IMR-90 (cell line): ENCODE measurements around the gene ZNF385C. TPM values are rescaled to one million over a fixed set of nuclear protein-coding genes. Genes with fewer than 3 reads are reported as not detected.

Experiments
- ATAC-seq: fragments of 200-7000 bp; cut with Tn5 transposase; 2 replicates; pipeline ENCODE4 v1.9.1; 2020; ENCODE audit warnings: low read depth, mild to moderate bottlenecking, moderate library complexity
- BruUV-seq: library from RNA; stranded (reverse); fragments of 400-500 nt; replicated peaks from 2 replicates; lab custom pipeline; 2021; lab: Mats Ljungman, UMichigan
- CTCF ChIA-PET: fragments of 300-600 bp; formaldehyde crosslinking; extraction: SDS; loops from one replicate; lab custom pipeline; 2021; ENCODE audit warnings: antibody characterized with exemption; lab: Yijun Ruan, JAX
- POLR2A ChIA-PET: fragments of 300-600 bp; sonication (Branson Sonifier 250); formaldehyde crosslinking; loops from one replicate; lab custom pipeline; 2022; ENCODE audit warnings: antibody characterized with exemption; ENCODE audit not compliant: unreplicated experiment; lab: Charles Lee
- DNase-seq: peaks from one replicate; pipeline ENCODE4 v3.0.0; 2013
- H2AFZ ChIP-seq: replicated peaks from 2 replicates; pipeline ENCODE3; 2013; ENCODE audit warnings: low read length, mild to moderate bottlenecking; ENCODE audit not compliant: poor library complexity
- H2AK5ac ChIP-seq: 2 replicates; pipeline ENCODE4 v1.6.1; 2013; ENCODE audit warnings: low read depth, low read length, inconsistent platforms
- H2AK9ac ChIP-seq: replicated peaks from 2 replicates; pipeline ENCODE3; 2013; ENCODE audit warnings: mild to moderate bottlenecking, low read depth, low read length, moderate library complexity; ENCODE audit not compliant: poor library complexity
- H2BK120ac ChIP-seq: 2 replicates; pipeline ENCODE4 v1.6.1; 2013; ENCODE audit warnings: low read depth, low read length, inconsistent platforms
- H2BK15ac ChIP-seq: 3 replicates; pipeline ENCODE4 v1.6.1; 2013; ENCODE audit warnings: low read depth, low read length, inconsistent platforms
- H2BK20ac ChIP-seq: 2 replicates; pipeline ENCODE4 v1.6.1; 2013; ENCODE audit warnings: low read depth, mild to moderate bottlenecking, inconsistent platforms, low read length, moderate library complexity
- H2BK5ac ChIP-seq: 2 replicates; pipeline ENCODE4 v1.6.1; 2013; ENCODE audit warnings: mild to moderate bottlenecking, low read depth, low read length, inconsistent platforms; ENCODE audit not compliant: poor library complexity, severe bottlenecking
- H3K14ac ChIP-seq: replicated peaks from 2 replicates; pipeline ENCODE4 v1.6.1; 2013; ENCODE audit warnings: low read depth, low read length, inconsistent platforms
- H3K18ac ChIP-seq: 2 replicates; pipeline ENCODE4 v1.6.1; 2013; ENCODE audit warnings: low read depth, low read length, control low read depth
- H3K23ac ChIP-seq: 2 replicates; pipeline ENCODE4 v1.6.1; 2013; ENCODE audit warnings: low read depth, low read length, inconsistent platforms
- H3K27ac ChIP-seq: 2 replicates; pipeline ENCODE4 v1.5.1; 2013; ENCODE audit warnings: mild to moderate bottlenecking, control low read depth, low read length; ENCODE audit not compliant: insufficient read depth
- H3K27me3 ChIP-seq: 2 replicates; pipeline ENCODE4 v1.6.1; 2013; ENCODE audit warnings: low read length; ENCODE audit not compliant: control insufficient read depth, insufficient read depth
- H3K36me3 ChIP-seq: 2 replicates; pipeline ENCODE4 v1.6.1; 2013; ENCODE audit warnings: low read length, mixed read lengths; ENCODE audit not compliant: control insufficient read depth, insufficient read depth
- H3K4ac ChIP-seq: 2 replicates; pipeline ENCODE4 v1.6.1; 2013; ENCODE audit warnings: low read depth, low read length, inconsistent platforms
- H3K4me1 ChIP-seq: 2 replicates; pipeline ENCODE4 v1.6.1; 2013; ENCODE audit warnings: low read length, mixed read lengths; ENCODE audit not compliant: control insufficient read depth, insufficient read depth
- H3K4me2 ChIP-seq: 2 replicates; pipeline ENCODE4 v1.6.1; 2013; ENCODE audit warnings: low read depth, mild to moderate bottlenecking, control low read depth, low read length, moderate library complexity
- H3K4me3 ChIP-seq: 2 replicates; pipeline ENCODE4 v1.5.1; 2013; ENCODE audit warnings: low read depth, mild to moderate bottlenecking, control low read depth, low read length, moderate library complexity; ENCODE audit not compliant: insufficient read depth
- H3K56ac ChIP-seq: 2 replicates; pipeline ENCODE4 v1.6.1; 2013; ENCODE audit warnings: low read length, inconsistent platforms; ENCODE audit not compliant: insufficient read depth; ENCODE audit errors: extremely low read depth
- H3K79me1 ChIP-seq, 2 experiments: 2 replicates each; pipeline ENCODE4 v1.6.1; 2013; ENCODE audit warnings: low read length in 2 of 2, inconsistent platforms in 1 of 2, low read depth in 1 of 2
- H3K9ac ChIP-seq: 2 replicates; pipeline ENCODE4 v1.6.1; 2013; ENCODE audit warnings: low read depth, low read length, control low read depth
- H3K9me1 ChIP-seq: 2 replicates; pipeline ENCODE4 v1.6.1; 2013; ENCODE audit warnings: low read length, inconsistent platforms; ENCODE audit not compliant: insufficient read depth
- H3K9me3 ChIP-seq: 2 replicates; pipeline ENCODE4 v1.6.1; 2013; ENCODE audit warnings: low read length; ENCODE audit not compliant: control insufficient read depth, insufficient read depth
- H4K20me1 ChIP-seq: 2 replicates; pipeline ENCODE4 v1.6.1; 2013; ENCODE audit warnings: low read length, inconsistent platforms; ENCODE audit not compliant: insufficient read depth
- H4K5ac ChIP-seq: 2 replicates; pipeline ENCODE4 v1.6.1; 2013; ENCODE audit warnings: mild to moderate bottlenecking, low read depth, low read length, control low read depth
- H4K8ac ChIP-seq, 2 experiments: 2 replicates each; pipeline ENCODE4 v1.6.1; 2013; ENCODE audit warnings: low read depth in 2 of 2, low read length in 2 of 2, control low read depth in 1 of 2, inconsistent platforms in 1 of 2
- H4K91ac ChIP-seq: 2 replicates; pipeline ENCODE4 v1.6.1; 2013; ENCODE audit warnings: low read depth, low read length, inconsistent platforms; ENCODE audit not compliant: insufficient read depth
- BHLHE40 ChIP-seq: fragments of 150-350 bp; IDR thresholded peaks from 2 replicates; pipeline ENCODE4 v1.6.1; 2016; ENCODE audit warnings: mild to moderate bottlenecking, low read depth, low read length
- CEBPB ChIP-seq: IDR thresholded peaks from 2 replicates; pipeline ENCODE4 v1.6.1; 2012; ENCODE audit warnings: low read depth, low read length, improper control_type of control experiment
- FOS ChIP-seq: fragments of 150-350 bp; IDR thresholded peaks from 2 replicates; pipeline ENCODE4 v1.6.1; 2016; ENCODE audit warnings: low read depth, low read length
- MAFK ChIP-seq: IDR thresholded peaks from 2 replicates; pipeline ENCODE4 v1.6.1; 2012; ENCODE audit warnings: low read depth, low read length, improper control_type of control experiment
- MAZ ChIP-seq: IDR thresholded peaks from 2 replicates; pipeline ENCODE4 v1.6.1; 2012; ENCODE audit warnings: low read depth, mild to moderate bottlenecking, low read length, improper control_type of control experiment, moderate library complexity, borderline replicate concordance
- MXI1 ChIP-seq: IDR thresholded peaks from 2 replicates; pipeline ENCODE4 v1.6.1; 2012; ENCODE audit warnings: low read depth, mild to moderate bottlenecking, low read length, moderate library complexity, borderline replicate concordance
- NFE2L2 ChIP-seq: fragments of 150-350 bp; IDR thresholded peaks from 2 replicates; pipeline ENCODE4 v1.6.1; 2016; ENCODE audit warnings: low read depth, mild to moderate bottlenecking, low read length
- POLR2A ChIP-seq: IDR thresholded peaks from 2 replicates; pipeline ENCODE4 v1.6.1; 2012; ENCODE audit warnings: mild to moderate bottlenecking, low read depth, low read length
- RAD21 ChIP-seq: IDR thresholded peaks from 2 replicates; pipeline ENCODE4 v1.6.1; 2012; ENCODE audit warnings: low read length, improper control_type of control experiment
- RCOR1 ChIP-seq: IDR thresholded peaks from 2 replicates; pipeline ENCODE4 v1.6.1; 2012; ENCODE audit warnings: mild to moderate bottlenecking, low read length, improper control_type of control experiment; ENCODE audit not compliant: insufficient replicate concordance
- RFX5 ChIP-seq: IDR thresholded peaks from 2 replicates; pipeline ENCODE4 v1.8.0; 2012; ENCODE audit warnings: low read depth, mild to moderate bottlenecking, low read length, moderate library complexity
- SMC3 ChIP-seq: fragments of 150-350 bp; IDR thresholded peaks from 2 replicates; pipeline ENCODE4 v1.6.1; 2016; ENCODE audit warnings: low read depth, mild to moderate bottlenecking, antibody characterized with exemption, low read length, moderate library complexity
- WGBS, 2 experiments: methylation state at CpG; one replicate each; pipeline versions ENCODE4 v1.1.5 to v1.1.7; 2013; ENCODE audit warnings: missing lambda C conversion rate in 2 of 2; ENCODE audit not compliant: insufficient read length in 1 of 2; ENCODE audit errors: extremely low coverage in 2 of 2; 5-methylcytosine and 5-hydroxymethylcytosine counted together
- dilution Hi-C: fragments of 300-500 bp; cut with HindIII; formaldehyde crosslinking; loops from one replicate; pipeline ENCODE4 v1.14.3; 2018; ENCODE audit warnings: low sequenced_read_pairs; ENCODE audit not compliant: unreplicated experiment
- in situ Hi-C: fragments of 300-500 bp; cut with MboI; formaldehyde crosslinking; loops from 3 replicates; pipeline ENCODE4 v1.14.3; 2019; ENCODE audit warnings: low sequenced_read_pairs, inconsistent platforms, mixed read lengths
- intact Hi-C: fragments of 100-400 bp; cut with micrococcal nuclease; formaldehyde crosslinking; loops from 2 replicates; pipeline ENCODE4 v1.10.0; 2022
- polyA plus RNA-seq, 3 experiments: library from polyadenylated mRNA; depleted of rRNA; stranded (reverse); fragments of >200 nt; gene quantifications; 2 replicates each; pipeline ENCODE4 v1.2.3, GENCODE V29; 2012; ENCODE audit warnings: low replicate concordance in 1 of 3
- total RNA-seq: library from RNA; depleted of rRNA; stranded (reverse); fragments of >200 nt; gene quantifications from 2 replicates; pipeline ENCODE4 v1.2.3, GENCODE V29; 2012
- TF ChIP-seq, protein P1 (sequence below): fragments of 150-350 bp; IDR thresholded peaks from 2 replicates; pipeline ENCODE4 v1.6.1; 2017; ENCODE audit warnings: mild to moderate bottlenecking, antibody characterized with exemption, low read length, low read depth
- TF ChIP-seq, protein P2 (sequence below): fragments of 150-350 bp; IDR thresholded peaks from 2 replicates; pipeline ENCODE4 v1.6.1; 2016; ENCODE audit warnings: low read depth, mild to moderate bottlenecking, low read length, moderate library complexity, borderline replicate concordance

ZNF385C gene
- total and polyA plus RNA-seq, 2 of the 4 experiments (the other 2 are of a cell fraction) = not detected

GRCh38 chr17:42016941-42017865 is 81.1 kb downstream of the ZNF385C start, which contains the start of gene DNAJC7 (continued):
- TF ChIP-seq NFE2L2 (no peak), BHLHE40 (no peak), MXI1 (0 out of 2 replicates have a peak, but pooled peaks have one; percentile 8), POLR2A (peak; percentile 88)

DNA sequence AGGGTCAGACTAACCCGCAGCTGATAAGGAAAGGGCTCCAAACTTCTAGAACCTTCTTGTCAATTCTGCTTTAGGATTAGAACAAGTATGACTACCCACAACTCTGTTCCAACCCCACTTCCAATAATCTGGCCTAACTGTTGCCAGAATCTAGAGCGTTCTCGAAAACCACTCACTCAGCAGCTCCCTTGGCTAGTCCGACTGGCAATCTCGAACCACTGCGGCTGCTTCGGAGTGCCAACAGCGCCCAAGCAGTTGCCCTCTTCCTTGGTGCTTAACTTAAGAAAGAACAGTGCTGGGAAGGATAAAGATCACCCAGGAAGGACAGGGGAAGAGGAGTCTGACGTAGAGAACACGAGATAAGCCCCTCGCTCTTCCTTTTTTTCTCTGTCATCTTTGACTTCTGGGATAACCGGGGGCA is 81.9 kb downstream of the ZNF385C start:
- ChIA-PET CTCF (no interaction called here), POLR2A (no interaction called here)
- peak overlapping the region; percentile 65 for H3K4me3 ChIP-seq
- H3K18ac ChIP-seq = no peak overlapping the region; the same call in 1 of the 2 replicates
- peak overlapping the region; percentile 99 for H2AK9ac ChIP-seq
- in situ Hi-C loops (no loop called here), intact Hi-C loops (loop anchor here (2.0 kb wide), 1 partner anchor 14 kb away; no protein-coding TSS in a partner anchor), dilution Hi-C loops (no loop called here)
- 0 out of 2 replicates have a peak overlapping the region, but pooled peaks have one; percentile 9 for H2BK20ac ChIP-seq
- peak overlapping the region; percentile 73; the same call in 1 of the 2 replicates for H2BK120ac ChIP-seq
- peaks cover 3% of the 10 kb centered on the region; the same call in 1 of the 2 replicates for H3K4me1 ChIP-seq
- peak; percentile 16 for DNase-seq
- H3K27me3 ChIP-seq = no peaks in the 10 kb centered on the region
- peaks cover 30% of the 10 kb centered on the region for H4K20me1 ChIP-seq
- no peaks in the 10 kb centered on the region for H3K36me3 ChIP-seq
- peak overlapping the region; percentile 97 for H2AFZ ChIP-seq
- H3K27ac ChIP-seq = peak overlapping the region; percentile 94
- peak overlapping the region; percentile 92 for H2AK5ac ChIP-seq
- H4K8ac ChIP-seq = peak overlapping the region; percentile 96 to 100
- H3K9ac ChIP-seq = peak overlapping the region; percentile 93
- peak overlapping the region; percentile 94 for H3K4me2 ChIP-seq
- H4K5ac ChIP-seq = peak overlapping the region; percentile 91
- 0% methylated on average over 2 of the region's 12 CpGs; no CpG with 5 or more reads in 1 of the 2 experiments for WGBS, 2 experiments
- H2BK5ac ChIP-seq = peak overlapping the region; percentile 85
- H3K9me1 ChIP-seq = peaks cover 8% of the 10 kb centered on the region
- peak overlapping the region; percentile 99 for H3K14ac ChIP-seq
- peak overlapping the region; percentile 100 for H3K23ac ChIP-seq
- peak overlapping the region; percentile 38; the same call in 1 of the 3 replicates for H2BK15ac ChIP-seq
- no TSS peak for BruUV-seq
- H3K9me3 ChIP-seq = no peaks in the 10 kb centered on the region
- ATAC-seq = no peak
- H3K4ac ChIP-seq = peak overlapping the region; percentile 98
- H4K91ac ChIP-seq = peak overlapping the region; percentile 94
- peak overlapping the region; percentile 88 for H3K56ac ChIP-seq
- H3K79me1 ChIP-seq = peaks cover 9 to 63% of the 10 kb centered on the region in 2 experiments
- TF ChIP-seq, protein P1, sequence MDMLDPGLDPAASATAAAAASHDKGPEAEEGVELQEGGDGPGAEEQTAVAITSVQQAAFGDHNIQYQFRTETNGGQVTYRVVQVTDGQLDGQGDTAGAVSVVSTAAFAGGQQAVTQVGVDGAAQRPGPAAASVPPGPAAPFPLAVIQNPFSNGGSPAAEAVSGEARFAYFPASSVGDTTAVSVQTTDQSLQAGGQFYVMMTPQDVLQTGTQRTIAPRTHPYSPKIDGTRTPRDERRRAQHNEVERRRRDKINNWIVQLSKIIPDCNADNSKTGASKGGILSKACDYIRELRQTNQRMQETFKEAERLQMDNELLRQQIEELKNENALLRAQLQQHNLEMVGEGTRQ = no peak
- no peak for TF ChIP-seq MXI1
- no peak for TF ChIP-seq CEBPB
- no peak for TF ChIP-seq MAZ
- TF ChIP-seq FOS = no peak
- no peak for TF ChIP-seq SMC3
- TF ChIP-seq NFE2L2 = no peak
- TF ChIP-seq, protein P2, sequence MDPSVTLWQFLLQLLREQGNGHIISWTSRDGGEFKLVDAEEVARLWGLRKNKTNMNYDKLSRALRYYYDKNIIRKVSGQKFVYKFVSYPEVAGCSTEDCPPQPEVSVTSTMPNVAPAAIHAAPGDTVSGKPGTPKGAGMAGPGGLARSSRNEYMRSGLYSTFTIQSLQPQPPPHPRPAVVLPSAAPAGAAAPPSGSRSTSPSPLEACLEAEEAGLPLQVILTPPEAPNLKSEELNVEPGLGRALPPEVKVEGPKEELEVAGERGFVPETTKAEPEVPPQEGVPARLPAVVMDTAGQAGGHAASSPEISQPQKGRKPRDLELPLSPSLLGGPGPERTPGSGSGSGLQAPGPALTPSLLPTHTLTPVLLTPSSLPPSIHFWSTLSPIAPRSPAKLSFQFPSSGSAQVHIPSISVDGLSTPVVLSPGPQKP = no peak
- no peak for TF ChIP-seq RCOR1
- no peak for TF ChIP-seq RAD21
- no peak for TF ChIP-seq RFX5
- no peak for TF ChIP-seq MAFK
